Tongue (tissue), 2 donors: ENCODE measurements around the gene CDH23. TPM values are rescaled to one million over a fixed set of nuclear protein-coding genes. Genes with fewer than 3 reads are reported as not detected.

Experiments
- DNase-seq: peaks from one replicate; pipeline ENCODE4 v3.0.0-alpha.2; 2015
- total RNA-seq: library from RNA; depleted of rRNA; stranded (reverse); fragments of >200 nt; gene quantifications from one replicate; pipeline ENCODE4 v1.2.3, GENCODE V29; 2014

The CDH23 gene
- total RNA-seq, 1 donor from 2014 or later: 12.2 TPM

DNA sequence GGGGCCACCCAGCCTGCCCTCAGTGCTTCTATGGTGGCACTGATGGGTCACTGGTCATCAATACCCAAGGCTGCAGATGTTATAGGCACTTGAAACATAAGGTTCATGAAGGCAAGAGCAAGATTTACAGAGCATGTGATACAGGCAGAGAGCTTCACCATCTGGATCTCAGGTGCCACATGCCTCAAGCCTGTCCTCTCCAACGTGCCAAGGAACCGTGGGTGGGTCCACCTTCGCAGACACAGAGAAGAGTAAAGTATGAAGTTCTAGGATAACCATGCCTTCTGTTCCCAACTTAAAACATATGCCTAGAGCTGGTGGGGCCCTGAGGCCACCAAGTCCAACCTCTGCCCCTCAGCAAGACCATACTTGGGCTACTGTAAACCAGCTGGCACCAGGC, 26.7 kb upstream of the CDH23 start:
- DNase-seq: no peak

DNA sequence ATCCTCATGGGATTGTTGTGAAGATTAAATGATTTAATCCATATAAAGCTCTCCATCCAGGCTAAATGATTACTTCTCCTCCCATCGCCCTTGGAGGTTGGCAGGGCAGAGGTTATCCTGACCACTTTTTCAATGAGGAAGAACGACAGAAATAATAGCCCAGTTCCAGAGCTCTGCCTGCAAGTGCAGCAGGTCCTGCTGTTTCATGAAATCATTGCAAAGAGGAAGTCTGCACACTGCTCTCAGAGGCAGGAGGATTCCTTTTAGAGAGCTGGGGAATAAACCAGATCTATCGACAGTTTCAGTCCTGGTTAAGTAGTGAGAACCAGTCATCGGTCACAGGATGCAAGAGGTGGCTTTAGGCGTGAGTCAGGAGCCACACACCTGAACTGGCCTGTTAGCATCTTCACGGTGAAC, 25.0 kb upstream of the CDH23 start:
- no peak for DNase-seq

DNA sequence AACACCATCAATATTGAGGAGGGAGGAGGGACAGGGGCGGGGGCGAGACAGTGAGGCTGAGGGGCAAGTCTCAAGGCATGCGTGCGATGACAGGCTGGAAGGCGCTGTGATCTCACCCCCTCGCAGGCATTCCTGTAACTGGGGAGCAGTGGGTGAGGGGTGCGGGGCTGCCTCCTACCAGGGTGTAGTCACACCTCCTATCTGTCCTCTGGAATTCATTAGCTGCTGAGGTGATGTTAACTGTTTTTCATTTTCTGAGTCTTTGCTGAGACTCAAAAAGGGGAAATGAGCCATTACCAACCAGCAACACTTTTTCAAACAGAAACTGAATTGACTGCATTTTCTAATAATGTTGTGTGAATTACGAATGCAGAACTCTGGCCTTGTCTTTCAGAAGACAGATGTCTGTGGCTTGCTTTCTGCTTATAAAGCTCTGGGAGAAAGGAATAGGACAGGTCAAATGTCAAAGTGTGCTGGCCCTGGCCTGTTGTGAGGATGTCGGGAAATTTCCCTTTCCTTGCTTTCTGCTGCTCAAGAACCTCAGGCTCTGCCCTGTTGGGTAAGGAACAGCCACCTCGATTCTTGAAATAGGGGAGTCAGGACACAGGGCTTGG, 23.7 kb upstream of the CDH23 start:
- no peak for DNase-seq

- DNase-seq: no peak
Observed at GRCh38 chr10:71374481-71375233, 22.1 kb upstream of the CDH23 start.

DNA sequence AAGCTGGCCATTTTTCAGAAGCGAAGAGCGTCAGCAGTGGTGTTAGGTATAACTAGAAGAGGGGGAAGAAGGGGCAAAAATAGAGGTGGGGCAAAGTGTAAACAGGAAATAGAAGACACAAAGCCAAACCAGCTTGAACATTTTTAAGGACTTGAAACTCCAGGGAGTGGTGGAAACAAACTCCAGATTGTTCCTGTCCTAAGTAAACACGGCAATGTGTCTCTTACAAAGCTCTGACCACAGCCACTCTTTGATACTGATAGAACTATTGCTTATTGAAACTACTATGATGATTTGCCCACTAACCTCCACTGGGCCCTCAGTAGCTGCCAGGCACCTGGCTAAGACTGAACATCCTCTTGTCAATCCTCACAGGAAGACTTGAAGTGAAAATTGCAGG, 20.8 kb upstream of the CDH23 start:
- no peak for DNase-seq

GRCh38 chr10:71378336-71379117, 18.2 kb upstream of the CDH23 start:
- no peak for DNase-seq

GRCh38 chr10:71379118-71379766, 17.5 kb upstream of the CDH23 start:
- DNase-seq: no peak

DNA sequence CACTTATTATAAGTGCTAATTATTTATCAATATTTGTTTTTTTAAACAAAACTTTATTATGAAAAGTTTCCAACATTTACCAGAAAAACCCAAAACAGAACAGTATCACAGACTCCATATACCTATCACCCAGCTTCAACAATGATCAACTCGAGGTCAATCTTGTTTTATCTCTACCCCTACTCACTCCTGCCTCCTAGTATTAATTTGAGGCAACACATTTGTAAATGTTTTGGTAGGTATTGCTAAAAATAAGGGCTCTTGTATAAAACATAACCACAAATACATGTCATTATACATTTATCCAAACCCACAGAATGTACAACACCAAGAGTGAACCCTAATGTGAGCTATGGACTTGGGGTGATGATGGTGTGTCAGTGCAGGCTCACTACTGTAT, 15.9 kb upstream of the CDH23 start:
- DNase-seq: no peak

- no peak for DNase-seq
Observed at GRCh38 chr10:71381611-71382010, 15.1 kb upstream of the CDH23 start.

DNA sequence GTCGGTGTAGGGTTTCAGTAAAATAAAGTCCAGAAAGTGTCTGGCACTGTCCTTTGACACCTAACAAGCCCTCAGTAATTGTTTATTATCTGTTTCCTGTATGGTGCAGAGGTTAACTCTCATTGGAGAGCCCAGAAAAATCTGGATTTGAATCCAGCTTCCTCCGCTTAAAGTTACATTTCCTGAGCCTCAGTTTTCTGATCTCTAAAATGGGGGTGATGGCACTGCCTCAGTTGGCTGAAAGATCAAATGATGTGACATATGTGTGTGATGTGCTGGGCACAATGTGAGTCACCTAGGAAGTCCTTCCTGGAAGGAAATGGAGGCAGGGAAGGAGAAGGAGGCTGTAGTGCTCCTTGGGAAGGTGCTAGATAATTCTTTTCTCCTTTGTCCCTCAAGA, 14.7 kb upstream of the CDH23 start:
- no peak for DNase-seq

- no peak for DNase-seq
Observed at GRCh38 chr10:71382757-71383156, 14.0 kb upstream of the CDH23 start.

- peak; percentile 65 for DNase-seq
Observed at GRCh38 chr10:71383972-71384687, 12.6 kb upstream of the CDH23 start.

- DNase-seq: no peak
Observed at GRCh38 chr10:71388171-71388570, 8.5 kb upstream of the CDH23 start.

GRCh38 chr10:71388583-71389310, 8.0 kb upstream of the CDH23 start:
- no peak for DNase-seq

DNA sequence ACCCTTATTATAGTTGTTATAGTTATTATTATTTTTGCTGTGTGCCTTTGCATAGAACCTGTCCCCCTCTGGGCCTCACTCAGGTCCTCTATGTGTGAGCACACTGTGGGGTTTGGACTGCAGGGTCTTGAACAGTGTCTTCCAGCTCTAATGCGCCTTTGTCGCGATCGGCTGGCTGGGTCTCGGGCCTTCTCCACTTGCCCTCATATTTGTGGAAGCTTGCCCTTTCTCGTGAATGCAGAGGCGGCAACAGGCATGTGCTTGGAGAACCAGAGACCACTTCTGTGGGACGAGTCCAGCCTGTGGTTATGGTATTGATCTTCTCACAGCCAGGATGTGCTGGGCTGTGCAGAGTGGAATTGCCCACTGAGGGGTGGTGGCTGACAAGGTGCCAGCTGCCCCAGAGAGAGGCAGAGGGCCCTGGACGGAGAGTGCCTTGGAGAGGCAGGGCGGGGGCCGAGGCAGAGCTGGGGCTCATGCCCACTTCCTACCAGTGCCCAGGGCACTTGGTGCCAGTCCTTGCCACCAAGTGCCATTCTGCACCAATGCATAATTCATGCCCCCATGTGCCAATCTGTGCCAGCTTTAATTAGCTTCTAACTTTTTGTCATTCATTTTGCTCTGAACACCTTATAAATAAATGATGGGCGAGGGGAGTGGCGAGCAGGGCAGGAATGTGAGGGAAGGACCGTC, 6.8 kb upstream of the CDH23 start:
- no peak for DNase-seq

GRCh38 chr10:71390461-71390835, 6.3 kb upstream of the CDH23 start:
- DNase-seq: peak; percentile 46

DNA sequence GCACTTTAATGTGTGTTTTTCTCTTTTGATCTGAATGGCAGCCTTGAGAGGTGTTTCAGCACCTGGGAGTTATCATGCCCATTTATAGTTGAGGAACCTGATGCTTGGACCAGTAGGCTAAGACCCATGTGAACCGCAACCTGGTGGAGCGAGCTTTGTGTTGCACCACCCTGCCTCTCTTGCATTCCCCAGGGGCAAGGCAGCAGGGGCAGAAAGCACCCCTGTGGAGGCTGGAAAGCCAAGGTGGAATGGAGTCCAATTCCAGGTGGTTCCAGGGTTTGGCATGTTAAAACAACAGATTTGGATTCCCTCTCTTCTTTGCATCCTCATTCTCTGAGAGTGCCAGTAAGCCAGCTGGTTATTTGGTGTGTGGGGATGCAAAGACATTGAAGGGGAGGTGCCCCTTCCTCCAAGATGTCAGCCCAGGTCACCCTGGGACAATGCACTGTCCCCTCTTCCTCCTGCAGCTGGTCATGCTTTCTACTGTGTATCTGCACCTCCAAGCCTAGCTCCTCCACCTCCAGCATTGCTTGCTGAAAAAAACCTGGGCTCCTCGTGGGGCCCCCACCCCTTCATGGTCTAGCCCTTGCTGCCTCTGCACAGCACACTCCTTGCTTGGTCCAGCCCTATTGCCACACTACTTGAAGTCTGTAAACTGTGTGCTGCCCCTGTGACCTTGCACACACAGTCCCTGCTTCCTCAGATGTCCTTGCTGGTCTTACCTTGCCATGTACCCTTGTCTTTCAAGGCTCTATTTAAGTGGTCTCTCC, 5.6 kb upstream of the CDH23 start:
- no peak for DNase-seq

DNA sequence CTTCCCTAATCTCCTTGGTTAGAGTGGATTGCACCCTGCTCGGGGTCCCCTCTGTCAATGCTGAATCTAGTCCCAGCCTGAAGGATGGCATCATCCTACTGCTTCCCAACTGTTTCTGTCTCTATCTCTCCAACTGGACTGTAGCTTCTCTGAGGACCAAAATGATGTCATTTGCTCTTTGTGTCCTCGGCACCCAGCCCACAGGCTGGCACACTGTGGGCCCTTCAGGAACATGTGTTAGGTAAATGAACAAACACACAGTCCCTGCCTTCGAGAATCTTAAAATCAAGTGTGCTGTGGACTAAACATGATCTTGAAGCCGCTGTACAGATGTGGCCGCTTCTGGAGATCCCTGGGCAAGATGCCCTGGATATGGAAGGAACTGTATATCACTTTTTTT, 5.0 kb upstream of the CDH23 start:
- peak; percentile 17 for DNase-seq

DNA sequence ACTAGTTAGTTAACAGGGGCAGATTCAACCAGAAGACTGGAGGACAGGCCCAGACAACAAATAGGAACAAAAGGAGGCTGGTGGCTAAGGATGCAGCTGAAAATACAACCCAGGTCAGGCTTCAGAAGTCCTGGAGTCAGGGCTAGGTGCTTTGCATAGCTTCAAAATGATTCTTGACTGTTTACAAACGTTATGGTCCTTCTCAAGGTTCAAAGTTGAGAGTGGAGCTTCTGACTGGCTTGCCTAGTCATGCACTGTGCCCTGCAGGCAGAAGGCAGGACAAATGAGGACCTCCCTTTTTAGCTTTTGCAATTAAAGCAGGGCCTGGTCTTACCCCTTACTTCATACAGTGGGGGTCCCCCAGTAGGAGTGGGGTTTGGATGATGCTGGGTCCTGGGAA, 4.4 kb upstream of the CDH23 start:
- no peak for DNase-seq
